ENCODE measurements around the gene SCYGR2.

The SCYGR2 gene

DNA sequence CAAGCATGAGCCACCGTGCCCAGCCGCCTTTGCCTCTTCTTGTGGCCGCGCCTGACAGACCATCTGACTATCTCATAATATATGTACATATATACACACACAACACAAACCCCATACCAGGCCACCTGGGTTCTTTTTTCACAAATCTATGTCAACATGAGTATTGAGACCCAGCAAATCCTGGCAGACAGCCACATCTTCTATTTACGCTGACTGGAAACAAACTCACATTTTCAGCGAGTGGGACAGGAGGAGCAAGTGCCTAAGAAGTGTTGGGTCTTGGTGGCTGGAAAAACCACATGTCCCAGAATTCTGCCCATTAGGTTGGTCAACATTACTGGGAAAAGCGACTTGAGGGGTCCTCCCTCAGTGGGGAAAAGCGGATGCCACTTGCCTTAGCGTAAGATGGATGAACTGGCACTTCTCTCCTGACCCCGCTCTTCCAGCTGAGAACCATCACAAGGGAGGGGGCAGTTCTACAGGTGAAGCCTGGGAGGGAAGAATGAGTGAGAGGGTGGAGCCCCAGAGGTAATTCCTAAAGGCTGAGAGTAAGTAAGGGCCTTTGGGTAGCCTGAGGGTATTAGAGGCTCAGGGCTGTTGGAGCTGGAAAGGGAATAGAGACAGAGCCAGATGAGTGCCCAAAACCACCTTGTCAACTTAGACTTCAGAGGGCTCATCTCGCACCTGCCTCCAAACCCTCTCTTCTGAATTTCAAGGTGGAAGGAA lies 14.0 kb downstream of the SCYGR2 start (continued):
- TF ChIP-seq, protein P1, sequence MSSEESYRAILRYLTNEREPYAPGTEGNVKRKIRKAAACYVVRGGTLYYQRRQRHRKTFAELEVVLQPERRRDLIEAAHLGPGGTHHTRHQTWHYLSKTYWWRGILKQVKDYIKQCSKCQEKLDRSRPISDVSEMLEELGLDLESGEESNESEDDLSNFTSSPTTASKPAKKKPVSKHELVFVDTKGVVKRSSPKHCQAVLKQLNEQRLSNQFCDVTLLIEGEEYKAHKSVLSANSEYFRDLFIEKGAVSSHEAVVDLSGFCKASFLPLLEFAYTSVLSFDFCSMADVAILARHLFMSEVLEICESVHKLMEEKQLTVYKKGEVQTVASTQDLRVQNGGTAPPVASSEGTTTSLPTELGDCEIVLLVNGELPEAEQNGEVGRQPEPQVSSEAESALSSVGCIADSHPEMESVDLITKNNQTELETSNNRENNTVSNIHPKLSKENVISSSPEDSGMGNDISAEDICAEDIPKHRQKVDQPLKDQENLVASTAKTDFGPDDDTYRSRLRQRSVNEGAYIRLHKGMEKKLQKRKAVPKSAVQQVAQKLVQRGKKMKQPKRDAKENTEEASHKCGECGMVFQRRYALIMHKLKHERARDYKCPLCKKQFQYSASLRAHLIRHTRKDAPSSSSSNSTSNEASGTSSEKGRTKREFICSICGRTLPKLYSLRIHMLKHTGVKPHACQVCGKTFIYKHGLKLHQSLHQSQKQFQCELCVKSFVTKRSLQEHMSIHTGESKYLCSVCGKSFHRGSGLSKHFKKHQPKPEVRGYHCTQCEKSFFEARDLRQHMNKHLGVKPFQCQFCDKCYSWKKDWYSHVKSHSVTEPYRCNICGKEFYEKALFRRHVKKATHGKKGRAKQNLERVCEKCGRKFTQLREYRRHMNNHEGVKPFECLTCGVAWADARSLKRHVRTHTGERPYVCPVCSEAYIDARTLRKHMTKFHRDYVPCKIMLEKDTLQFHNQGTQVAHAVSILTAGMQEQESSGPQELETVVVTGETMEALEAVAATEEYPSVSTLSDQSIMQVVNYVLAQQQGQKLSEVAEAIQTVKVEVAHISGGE (tag by site-specific recombination; conservative IDR thresholded peaks at IDR 0.05; ENCODE audit: low read depth) = no peak

- no peak overlapping the region for H3K27ac ChIP-seq (ENCODE audit: extremely low read depth, low read depth, low read length)
- CTCF ChIA-PET = no interaction called here
- H3K4me3 ChIP-seq (ENCODE audit: low read depth, low read length) = no peak overlapping the region
- POLR2A ChIA-PET = no interaction called here
- H3K4me1 ChIP-seq (ENCODE audit: control insufficient read depth, insufficient read depth, low read length) = 0 out of 2 replicates have a peak, but pooled peaks cover 3% of the 10 kb centered on the region
- H3K9me3 ChIP-seq (ENCODE audit: control insufficient read depth, insufficient read depth, low read depth, low read length) = no peaks in the 10 kb centered on the region
- TF ChIP-seq KLF1 (tag by site-specific recombination; IDR thresholded peaks at IDR 0.05) = no peak
- no peak for TF ChIP-seq ZFHX2 (tag by site-specific recombination; conservative IDR thresholded peaks at IDR 0.05)
- no peak for TF ChIP-seq ZNF473 (tag by site-specific recombination; IDR thresholded peaks at IDR 0.05)
- H3K36me3 ChIP-seq (ENCODE audit: control insufficient read depth in 2 of 2, insufficient read depth in 1 of 2, low read length in 2 of 2) = no peaks in the 10 kb centered on the region
Measured at GRCh38 chr2:227613272-227613660, 14.6 kb downstream of the SCYGR2 start.

DNA sequence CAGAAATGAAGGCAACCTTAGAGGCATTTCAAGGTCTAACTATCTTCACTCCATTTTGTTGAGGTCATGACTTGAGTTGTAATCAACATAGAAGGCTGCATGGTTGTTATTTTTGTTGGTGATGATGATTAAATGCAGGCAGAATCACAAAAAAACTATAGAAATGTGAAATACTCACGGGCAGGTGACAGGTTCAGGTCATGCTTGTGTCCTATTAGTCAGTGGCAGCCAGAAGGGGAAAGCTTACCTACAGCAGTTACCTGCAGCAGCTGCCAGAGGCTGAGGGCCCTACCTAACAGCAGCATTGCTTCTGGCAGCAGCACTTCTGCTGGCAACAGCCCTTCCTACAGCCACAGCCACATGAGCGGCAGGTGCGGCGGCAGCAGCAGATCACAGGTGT lies 15.6 kb downstream of the SCYGR2 start:
- Histone ChIP-seq H3K27ac (ENCODE audit: extremely low read depth, low read depth, low read length) (no peak overlapping the region), H3K9me3 (ENCODE audit: control insufficient read depth, insufficient read depth, low read depth, low read length) (no peaks in the 10 kb centered on the region), H3K4me1 (ENCODE audit: control insufficient read depth, insufficient read depth, low read length) (0 out of 2 replicates have a peak, but pooled peaks cover 3% of the 10 kb centered on the region), H3K4me3 (ENCODE audit: low read depth, low read length) (no peak overlapping the region), H3K36me3 (ENCODE audit: control insufficient read depth in 2 of 2, insufficient read depth in 1 of 2, low read length in 2 of 2) (no peaks in the 10 kb centered on the region)
- CTCF ChIA-PET = no interaction called here
- no peak for TF ChIP-seq ZBTB7A (tag by site-specific recombination; IDR thresholded peaks at IDR 0.05; ENCODE audit: low read depth)
- POLR2A ChIA-PET = no interaction called here

- ChIA-PET POLR2A (no interaction called here), CTCF (no interaction called here)
- TF ChIP-seq ZBTB44 (tag by site-specific recombination; IDR thresholded peaks at IDR 0.05) (no peak), GLIS2 (tag by site-specific recombination; IDR thresholded peaks at IDR 0.05) (no peak), ZIC2 (tag by site-specific recombination; IDR thresholded peaks at IDR 0.05) (no peak), ZNF623 (tag by site-specific recombination; IDR thresholded peaks at IDR 0.05) (no peak), ZBTB20 (tag by site-specific recombination; IDR thresholded peaks at IDR 0.05) (no peak), ZNF660 (tag by site-specific recombination; IDR thresholded peaks at IDR 0.05) (no peak), ZNF600 (tag by site-specific recombination; IDR thresholded peaks at IDR 0.05) (no peak), ZNF654 (tag by site-specific recombination; IDR thresholded peaks at IDR 0.05; ENCODE audit: low read depth) (no peak), YY2 (tag by site-specific recombination; IDR thresholded peaks at IDR 0.05) (no peak), ZNF391 (tag by site-specific recombination; IDR thresholded peaks at IDR 0.05; ENCODE audit: borderline replicate concordance, low read depth) (no peak), ZBTB26 (tag by site-specific recombination; optimal IDR thresholded peaks at IDR 0.05) (no peak), ZNF354C (tag by site-specific recombination; IDR thresholded peaks at IDR 0.05; ENCODE audit: borderline replicate concordance, low read depth) (no peak), MEIS1 (CRISPR knock-in tag; IDR thresholded peaks at IDR 0.05; ENCODE audit: borderline replicate concordance) (no peak), ZNF366 (tag by site-specific recombination; conservative IDR thresholded peaks at IDR 0.05) (no peak), OVOL3 (tag by site-specific recombination; IDR thresholded peaks at IDR 0.05) (no peak)
- TF ChIP-seq, protein P2, sequence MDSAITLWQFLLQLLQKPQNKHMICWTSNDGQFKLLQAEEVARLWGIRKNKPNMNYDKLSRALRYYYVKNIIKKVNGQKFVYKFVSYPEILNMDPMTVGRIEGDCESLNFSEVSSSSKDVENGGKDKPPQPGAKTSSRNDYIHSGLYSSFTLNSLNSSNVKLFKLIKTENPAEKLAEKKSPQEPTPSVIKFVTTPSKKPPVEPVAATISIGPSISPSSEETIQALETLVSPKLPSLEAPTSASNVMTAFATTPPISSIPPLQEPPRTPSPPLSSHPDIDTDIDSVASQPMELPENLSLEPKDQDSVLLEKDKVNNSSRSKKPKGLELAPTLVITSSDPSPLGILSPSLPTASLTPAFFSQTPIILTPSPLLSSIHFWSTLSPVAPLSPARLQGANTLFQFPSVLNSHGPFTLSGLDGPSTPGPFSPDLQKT (IDR thresholded peaks at IDR 0.05; ENCODE audit: borderline replicate concordance, low read depth, low read length) = no peak
Measured at GRCh38 chr2:227614740-227615139, 16.0 kb downstream of the SCYGR2 start, which contains the start of gene SCYGR3. Gene SCYGR3 (minus strand): TSS chr2:227614840. CDS start chr2:227614840, 0 bp downstream.

More at GRCh38 chr2:227614740-227615139, 16.0 kb downstream of the SCYGR2 start, which contains the start of gene SCYGR3:
- Histone ChIP-seq H3K9me3 (ENCODE audit: control insufficient read depth, insufficient read depth, low read depth, low read length) (no peaks in the 10 kb centered on the region), H3K36me3 (ENCODE audit: control insufficient read depth in 2 of 2, insufficient read depth in 1 of 2, low read length in 2 of 2) (no peaks in the 10 kb centered on the region), H3K4me1 (ENCODE audit: control insufficient read depth, insufficient read depth, low read length) (0 out of 2 replicates have a peak, but pooled peaks cover 3% of the 10 kb centered on the region), H3K4me3 (ENCODE audit: low read depth, low read length) (no peak within 1 kb of the TSS), H3K27ac (ENCODE audit: extremely low read depth, low read depth, low read length) (no peak within 1 kb of the TSS)

All from HEK293 (cell line).